Endodermal cell (in vitro differentiated cells): ENCODE data around the gene FAM89B. TPM values are rescaled to one million over a fixed set of nuclear protein-coding genes. Genes with fewer than 3 reads are reported as not detected.

ENCODE experiments used
- DNase-seq: peaks from one replicate; pipeline ENCODE4 v3.0.0-alpha.2; 2017
- H3K27ac ChIP-seq: 2 replicates; pipeline ENCODE4 v1.5.1; 2013; ENCODE audit warnings: mild to moderate bottlenecking, low read depth, low read length, moderate library complexity
- H3K27me3 ChIP-seq: 2 replicates; pipeline ENCODE4 v1.6.1; 2013; ENCODE audit warnings: mild to moderate bottlenecking, low read length, moderate library complexity; ENCODE audit not compliant: insufficient read depth, control insufficient read depth, poor library complexity, severe bottlenecking
- H3K36me3 ChIP-seq: 2 replicates; pipeline ENCODE4 v1.7.0; 2013; ENCODE audit warnings: mild to moderate bottlenecking, low read length, moderate library complexity; ENCODE audit not compliant: control insufficient read depth, insufficient read depth
- H3K4me1 ChIP-seq: one replicate; pipeline ENCODE4 v1.7.0; 2013; ENCODE audit warnings: low read length; ENCODE audit not compliant: control insufficient read depth, insufficient read depth
- H3K4me3 ChIP-seq: 2 replicates; pipeline ENCODE4 v1.5.1; 2013; ENCODE audit warnings: mild to moderate bottlenecking, low read length, moderate library complexity
- H3K9ac ChIP-seq: 2 replicates; pipeline ENCODE4 v1.6.1; 2013; ENCODE audit warnings: mild to moderate bottlenecking, low read length, moderate library complexity; ENCODE audit not compliant: poor library complexity, severe bottlenecking; ENCODE audit errors: extremely low read depth
- H3K9me3 ChIP-seq: 2 replicates; pipeline ENCODE4 v1.6.1; 2013; ENCODE audit warnings: mild to moderate bottlenecking, low read length, moderate library complexity; ENCODE audit not compliant: control insufficient read depth
- H3K27ac Mint-ChIP-seq: 2 replicates; pipeline ENCODE4 v1.8.0; 2020; ENCODE audit warnings: mixed read lengths
- H3K27me3 Mint-ChIP-seq: 2 replicates; pipeline ENCODE4 v1.8.0; 2021; ENCODE audit warnings: mild to moderate bottlenecking, mixed read lengths; ENCODE audit not compliant: insufficient read depth
- H3K36me3 Mint-ChIP-seq: 2 replicates; pipeline ENCODE4 v1.8.0; 2020; ENCODE audit warnings: low read depth, mixed read lengths
- H3K4me1 Mint-ChIP-seq: 2 replicates; pipeline ENCODE4 v1.8.0; 2020; ENCODE audit warnings: mixed read lengths
- H3K4me3 Mint-ChIP-seq: 2 replicates; pipeline ENCODE4 v1.8.0; 2020; ENCODE audit warnings: mild to moderate bottlenecking, moderate library complexity, mixed read lengths
- H3K9me3 Mint-ChIP-seq: 2 replicates; pipeline ENCODE4 v1.8.0; 2020; ENCODE audit warnings: mild to moderate bottlenecking, mixed read lengths
- CTCF ChIP-seq: fragments of 200-600 bp; sonication (generic); conservative IDR thresholded peaks from 2 replicates; pipeline ENCODE4 v1.5.0; 2021; ENCODE audit warnings: antibody characterized with exemption, mild to moderate bottlenecking
- WGBS, 2 experiments: methylation state at CpG; one replicate each; pipeline versions ENCODE4 v1.1.5 to v1.1.7; 2013; ENCODE audit warnings: missing lambda C conversion rate in 2 of 2, mixed read lengths in 1 of 2; ENCODE audit not compliant: insufficient coverage in 1 of 2, insufficient read length in 1 of 2; 5-methylcytosine and 5-hydroxymethylcytosine counted together
- total RNA-seq, 2 donors: library from RNA; stranded (reverse); fragmentation: NEBNext Ultra II Directional in 1 of 2; extraction: Animal tissue kit (Norgen Biotek cat#: 25700) in 1 of 2; gene quantifications; 2 replicates in 1 of 2; 3 replicates in 1 of 2; pipeline ENCODE4 v1.2.1, GENCODE V29; 2021

The FAM89B gene
- total RNA-seq, 2 donors from 2014 or later: 23.3 to 24.9 TPM

- TF ChIP-seq CTCF: no peak
- Mint-ChIP-seq H3K9me3 (no peaks in the 10 kb centered on the region), H3K27me3 (peaks cover 44% of the 10 kb centered on the region), H3K27ac (no peak overlapping the region), H3K4me3 (no peak overlapping the region), H3K36me3 (peaks cover 12% of the 10 kb centered on the region), H3K4me1 (peaks cover 2% of the 10 kb centered on the region)
- WGBS, 2 experiments: 93 to 96% methylated on average over 3 of the region's 3 CpGs
- H3K36me3 ChIP-seq: peaks cover 13% of the 10 kb centered on the region
- no peaks in the 10 kb centered on the region for H3K9me3 ChIP-seq
- no peak overlapping the region for H3K4me3 ChIP-seq
- H3K27me3 ChIP-seq: peaks cover 30% of the 10 kb centered on the region
- H3K4me1 ChIP-seq: no peaks in the 10 kb centered on the region
- no peak for DNase-seq
- no peak overlapping the region for H3K9ac ChIP-seq
- H3K27ac ChIP-seq: no peak overlapping the region
These were observed 22.8 kb downstream of the FAM89B start for GRCh38 chr11:65595131-65595530.

- Mint-ChIP-seq H3K4me3 (no peak within 1 kb of the TSS), H3K4me1 (peaks cover 2% of the 10 kb centered on the region), H3K27me3 (peaks cover 38% of the 10 kb centered on the region), H3K27ac (no peak within 1 kb of the TSS), H3K36me3 (peaks cover 12% of the 10 kb centered on the region), H3K9me3 (no peaks in the 10 kb centered on the region)
- no peak for TF ChIP-seq CTCF
- Histone ChIP-seq H3K36me3 (peaks cover 13% of the 10 kb centered on the region), H3K4me3 (no peak within 1 kb of the TSS), H3K27me3 (peaks cover 24% of the 10 kb centered on the region), H3K4me1 (no peaks in the 10 kb centered on the region), H3K9ac (no peak within 1 kb of the TSS), H3K9me3 (no peaks in the 10 kb centered on the region), H3K27ac (no peak within 1 kb of the TSS)
- DNase-seq: no peak
- WGBS, 2 experiments: 86 to 100% methylated on average over 2 to 12 of the region's 12 CpGs
These were observed 23.4 kb downstream of the FAM89B start, which contains the start of gene KCNK7 for GRCh38 chr11:65595543-65596281. Gene KCNK7, minus strand, starts transcription at chr11:65595800. Its CDS starts 28 bp downstream, at chr11:65595772.

- DNase-seq: no peak
- Histone ChIP-seq H3K9ac (no peak overlapping the region), H3K36me3 (peaks cover 13% of the 10 kb centered on the region), H3K27me3 (peaks cover 16% of the 10 kb centered on the region), H3K4me3 (no peak overlapping the region), H3K9me3 (no peaks in the 10 kb centered on the region), H3K27ac (no peak overlapping the region), H3K4me1 (no peaks in the 10 kb centered on the region)
- Mint-ChIP-seq H3K4me3 (no peak overlapping the region), H3K9me3 (no peaks in the 10 kb centered on the region), H3K4me1 (no peaks in the 10 kb centered on the region), H3K27ac (no peak overlapping the region), H3K27me3 (peaks cover 30% of the 10 kb centered on the region), H3K36me3 (peaks cover 12% of the 10 kb centered on the region)
- no peak for TF ChIP-seq CTCF
- 79 to 87% methylated on average over 2 to 6 of the region's 6 CpGs for WGBS, 2 experiments
These were observed 24.2 kb downstream of the FAM89B start for GRCh38 chr11:65596520-65596919.
